Measurements from ENCODE around the gene WDR90. TPM values are rescaled to one million over a fixed set of nuclear protein-coding genes. Genes with fewer than 3 reads are reported as not detected.
A peak's percentile ranks its signal among the peaks of the same experiment; 100 is the strongest.

The WDR90 gene
- total RNA-seq (2014; rRNA removed; shearing (Covaris generic)): 2.5 and 4.8 TPM in 2 replicates

DNA sequence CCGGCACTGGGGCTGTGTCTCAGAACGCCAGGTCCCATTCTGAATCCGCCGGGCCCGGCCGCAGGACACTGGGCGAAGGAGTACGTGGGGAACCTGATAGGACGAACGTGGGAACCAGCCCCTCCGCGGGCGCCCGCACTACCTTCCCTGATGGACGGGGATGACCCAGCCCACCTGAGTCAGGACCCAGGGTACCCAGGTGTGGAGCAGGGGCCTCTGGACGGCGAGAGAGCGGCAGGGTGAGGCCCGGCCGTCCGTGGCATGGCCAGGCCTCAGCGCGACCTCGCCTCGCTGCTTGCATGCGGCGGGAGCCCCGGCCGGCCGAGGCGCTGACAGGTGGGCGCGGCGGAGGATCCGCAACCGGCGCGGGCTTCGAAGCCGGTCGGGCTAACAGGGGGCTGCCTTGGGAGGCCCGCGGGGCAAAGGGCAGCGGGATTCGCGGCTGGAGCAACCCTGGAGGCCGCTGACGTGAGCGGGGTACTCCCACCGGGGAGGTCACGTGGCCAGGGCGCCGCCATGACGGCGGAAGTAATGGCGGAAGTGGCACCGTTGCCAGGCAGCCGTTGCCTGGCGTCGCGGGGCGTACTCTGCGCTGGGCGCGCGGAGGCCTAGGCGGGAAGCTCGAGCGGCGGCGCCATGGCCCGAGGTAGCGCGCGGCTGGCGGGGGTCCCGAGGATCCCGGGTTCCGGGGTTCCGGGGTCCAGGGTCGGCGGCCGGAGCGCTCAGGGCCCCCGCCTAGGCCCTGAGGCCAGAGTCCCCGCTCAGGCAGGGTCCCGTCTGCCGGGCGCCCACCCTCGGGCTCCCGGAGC is at the start of gene WDR90:
Gene WDR90 (plus strand): TSS at position 585 of the 809 bp plus-strand sequence. CDS start 52 bp downstream, at position 637.
- peak; percentile 82 for DNase-seq (ENCODE audit: low spot score)

DNA sequence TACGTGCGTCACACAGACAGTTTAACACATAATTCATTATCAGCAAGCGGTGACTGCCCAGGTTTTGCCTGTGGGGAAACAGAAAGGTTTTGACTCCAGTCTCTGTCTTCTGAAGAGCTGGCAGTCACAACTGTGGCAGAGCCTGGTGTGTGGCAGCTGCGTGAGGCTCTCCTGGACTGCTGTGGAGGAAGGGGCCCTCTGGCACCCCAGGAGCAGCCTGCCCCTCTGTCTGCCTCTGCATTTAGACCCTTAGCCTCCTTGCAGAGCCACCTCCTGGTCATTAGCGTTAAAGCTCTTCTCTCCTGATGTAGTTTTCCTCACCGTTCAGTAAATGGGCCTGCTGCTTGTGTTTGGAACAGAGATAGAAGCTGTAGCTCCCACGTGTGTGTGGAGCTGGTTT is 48.4 kb upstream of the WDR90 start:
- no peak for DNase-seq (ENCODE audit: low spot score)

DNA sequence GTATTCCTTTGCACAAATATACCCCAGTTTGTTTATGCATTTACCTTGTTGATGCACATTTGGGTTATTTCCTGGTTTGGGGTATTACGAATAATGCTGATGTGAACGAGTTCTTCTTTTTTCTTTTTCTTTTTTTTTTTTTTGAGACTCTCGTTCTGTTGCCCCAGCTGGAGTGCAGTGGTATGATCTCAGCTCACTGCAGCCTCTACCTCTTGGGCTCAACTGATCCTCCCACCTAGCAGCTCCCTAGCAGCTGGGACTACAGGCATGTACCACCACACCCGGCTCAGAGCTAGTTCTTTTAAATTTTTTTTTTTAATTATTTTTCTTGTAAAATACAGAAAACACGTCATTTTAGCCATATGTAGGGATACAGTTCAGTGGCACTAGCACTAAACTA is 45.2 kb upstream of the WDR90 start:
- no peak for DNase-seq (ENCODE audit: low spot score)

DNA sequence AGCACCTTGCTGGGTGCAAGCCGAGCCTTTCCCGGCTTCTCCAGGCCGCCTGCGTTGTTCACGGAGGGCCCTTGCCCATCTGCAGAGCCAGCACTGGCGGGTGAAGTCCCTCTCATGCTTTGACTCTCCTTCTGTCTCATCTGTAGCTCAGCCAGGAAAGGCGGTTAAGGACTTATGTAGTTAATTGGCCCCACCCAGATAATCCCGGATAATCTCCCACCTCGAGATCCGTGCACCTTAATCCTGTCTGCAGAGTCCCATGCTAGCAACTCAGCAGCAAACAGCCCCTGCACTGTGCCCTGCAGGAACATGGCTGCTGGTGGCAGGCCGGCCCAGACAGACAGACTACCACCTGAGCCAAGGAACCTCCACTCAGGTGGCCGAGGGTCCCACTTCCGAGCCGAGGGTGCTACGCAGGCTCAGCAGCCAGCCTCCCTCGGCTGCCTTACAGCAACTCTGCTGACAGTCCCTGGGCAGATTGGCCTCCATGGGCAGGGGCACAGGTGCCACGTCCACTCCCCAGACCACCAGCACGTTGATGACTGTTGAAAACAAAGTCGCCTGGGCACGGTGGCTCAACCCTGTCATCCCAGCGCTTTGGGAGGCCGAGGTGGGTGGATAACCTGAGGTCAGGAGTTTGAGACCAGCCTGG is 42.4 kb upstream of the WDR90 start:
- no peak for DNase-seq (ENCODE audit: low spot score)

DNA sequence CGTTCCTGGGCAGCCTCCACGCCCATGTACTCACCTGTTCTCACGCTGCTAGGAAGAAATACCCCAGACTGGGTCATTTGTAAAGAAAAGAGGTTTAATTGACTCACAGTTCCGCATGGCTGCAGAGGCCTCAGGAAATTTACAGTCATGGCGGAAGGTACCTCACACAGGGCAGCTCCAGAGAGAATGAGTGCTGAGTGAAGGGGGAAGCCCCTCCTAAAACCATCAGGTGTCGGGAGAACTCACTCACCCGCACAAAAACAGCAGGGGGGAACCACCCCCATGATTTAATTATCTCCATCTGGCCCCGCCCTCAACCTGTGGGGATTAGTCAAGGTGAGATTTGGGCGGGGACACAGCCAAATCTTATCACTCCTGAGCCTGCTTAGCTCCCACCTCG is 41.1 kb upstream of the WDR90 start:
- no peak for DNase-seq (ENCODE audit: low spot score)

DNA sequence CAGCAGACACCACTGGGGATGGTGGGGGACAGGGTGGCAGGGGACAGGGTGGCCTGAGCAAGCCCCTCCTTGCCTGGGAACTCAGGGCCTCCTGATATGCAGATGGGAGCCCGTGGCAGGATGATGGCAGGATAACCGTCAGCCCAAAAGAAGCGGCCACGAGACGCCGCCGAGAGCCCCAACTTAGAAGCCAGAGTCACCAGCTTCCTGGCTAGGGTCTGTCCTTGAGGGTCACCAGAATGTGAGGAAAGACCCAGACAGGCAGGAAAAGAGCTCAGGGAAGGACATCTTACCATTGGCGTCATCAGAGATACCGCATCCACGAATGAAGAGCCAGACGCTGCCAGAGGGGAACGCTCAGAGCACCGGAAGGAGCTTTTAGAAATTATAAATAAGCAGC is 39.8 kb upstream of the WDR90 start:
- no peak for DNase-seq (ENCODE audit: low spot score)

DNA sequence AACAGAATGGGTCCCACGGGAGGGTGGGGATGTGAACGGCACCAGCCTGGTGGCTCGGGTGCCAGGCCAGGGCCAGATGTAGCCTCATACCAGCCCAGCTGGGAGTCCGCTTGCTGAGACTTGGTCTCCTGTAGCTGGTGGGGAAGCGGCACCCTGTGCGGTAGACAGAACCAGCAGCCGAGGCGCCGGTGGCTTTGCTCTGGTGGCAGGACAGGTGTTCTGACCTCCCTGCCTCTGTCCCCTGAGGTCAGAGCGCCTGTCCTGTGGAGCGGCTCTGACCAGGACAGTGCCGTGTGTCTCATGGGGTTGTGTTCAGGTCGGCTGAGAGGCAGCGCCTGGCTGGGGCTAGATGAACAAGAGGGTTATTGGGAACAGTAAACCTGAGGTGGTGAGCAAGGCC is 39.2 kb upstream of the WDR90 start:
- no peak for DNase-seq (ENCODE audit: low spot score)

DNA sequence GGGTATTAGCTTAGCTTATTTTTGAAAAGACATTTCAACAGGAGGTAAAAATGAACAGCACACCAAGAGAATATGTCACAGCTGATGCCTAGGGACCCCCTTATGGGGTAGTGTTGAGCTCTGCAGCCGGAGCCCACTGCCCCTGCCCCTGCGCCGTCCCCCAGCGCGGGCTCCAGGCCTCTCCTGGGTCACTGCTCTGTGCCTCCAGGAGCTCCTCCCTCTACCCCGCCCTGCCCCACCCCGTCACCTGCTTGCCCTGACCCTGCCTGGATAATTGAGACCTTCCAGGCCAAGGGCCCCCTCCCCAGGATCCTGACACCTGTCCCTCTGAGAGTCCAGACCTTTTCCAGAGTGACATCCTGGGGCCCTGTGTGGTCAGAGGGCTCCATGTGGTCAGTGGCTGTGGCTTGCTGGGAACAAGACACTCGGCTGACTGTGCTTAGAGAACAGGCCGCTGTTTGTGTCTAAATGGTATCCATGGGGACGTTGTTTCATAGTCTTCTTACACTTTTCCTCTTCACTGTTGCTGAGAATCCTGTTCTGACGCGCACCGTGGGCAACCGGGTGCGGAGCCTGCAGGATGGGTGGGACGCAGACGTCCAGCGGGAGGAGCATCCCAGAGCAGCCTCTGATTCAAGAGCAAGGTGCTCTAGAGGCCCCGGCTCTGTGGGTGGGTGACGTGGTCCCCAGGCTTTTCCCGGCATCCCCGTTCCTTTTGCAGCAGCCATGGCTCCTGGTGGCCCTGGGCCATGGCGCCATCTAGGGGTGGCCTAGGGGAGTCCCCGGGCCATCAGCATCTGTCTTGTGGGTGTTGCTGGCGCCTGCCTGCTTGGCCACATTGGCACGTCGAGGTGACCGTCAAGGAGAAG is 38.4 kb upstream of the WDR90 start:
- DNase-seq (ENCODE audit: low spot score): no peak

DNA sequence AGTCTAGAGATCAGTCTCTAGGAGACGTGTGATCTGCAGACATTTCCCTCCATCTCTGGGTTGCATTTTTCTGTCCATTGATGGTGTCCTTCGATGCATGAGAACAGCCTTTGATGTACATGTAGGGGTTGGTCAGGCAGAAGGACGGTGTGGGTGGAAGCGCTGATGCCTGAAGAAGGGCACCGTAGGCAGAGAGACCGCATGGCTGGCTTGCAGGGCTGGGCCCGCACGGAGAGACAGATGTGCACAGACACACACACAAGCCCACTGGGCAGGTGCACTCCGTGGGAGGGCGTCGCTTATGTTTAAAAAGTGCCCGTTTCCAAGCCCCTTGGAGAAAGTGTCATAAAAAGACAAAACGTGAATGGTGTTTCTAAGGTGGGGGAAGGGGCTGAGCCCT is 34.0 kb upstream of the WDR90 start:
- no peak for DNase-seq (ENCODE audit: low spot score)

DNA sequence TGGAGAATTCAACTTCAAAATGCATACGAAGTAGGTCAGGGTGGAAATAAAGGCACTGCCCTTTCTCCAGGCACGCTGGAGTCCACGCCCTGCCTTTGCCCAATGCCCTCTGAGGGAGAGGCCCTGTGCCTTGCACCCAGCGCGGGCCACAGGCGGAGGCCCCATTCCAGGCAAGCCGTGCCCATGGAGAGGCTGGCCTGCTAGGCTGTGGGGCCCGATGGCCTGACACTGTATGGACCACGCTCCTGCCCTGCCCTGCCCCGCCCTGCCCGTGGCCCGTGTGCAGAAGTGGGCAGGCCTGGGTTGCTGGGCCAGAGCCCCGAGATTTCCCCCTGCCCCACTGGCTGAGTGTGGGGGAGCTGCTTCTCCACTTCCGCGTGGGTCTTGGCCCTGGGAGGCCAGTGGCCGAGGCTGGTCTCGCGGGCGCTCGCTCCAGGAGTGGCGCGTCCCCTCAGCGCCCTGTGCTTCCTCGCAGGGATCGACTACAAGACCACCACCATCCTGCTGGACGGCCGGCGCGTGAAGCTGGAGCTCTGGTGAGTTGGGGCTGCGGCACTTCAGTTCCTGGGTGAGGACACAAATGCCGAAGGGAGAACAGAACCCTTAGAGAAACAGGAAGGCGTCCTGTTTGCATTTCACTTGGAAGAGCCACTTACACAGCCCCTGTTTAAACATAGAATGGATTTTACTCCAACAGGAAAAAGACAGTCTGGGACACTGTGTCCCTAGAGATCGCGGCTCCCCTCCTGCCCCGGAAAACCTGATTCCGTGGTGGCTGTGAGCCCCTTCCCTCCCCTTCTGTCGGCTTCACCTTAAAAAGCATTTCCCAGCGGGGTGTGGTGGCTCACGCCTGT is 32.2 kb upstream of the WDR90 start:
- DNase-seq (ENCODE audit: low spot score): no peak

DNA sequence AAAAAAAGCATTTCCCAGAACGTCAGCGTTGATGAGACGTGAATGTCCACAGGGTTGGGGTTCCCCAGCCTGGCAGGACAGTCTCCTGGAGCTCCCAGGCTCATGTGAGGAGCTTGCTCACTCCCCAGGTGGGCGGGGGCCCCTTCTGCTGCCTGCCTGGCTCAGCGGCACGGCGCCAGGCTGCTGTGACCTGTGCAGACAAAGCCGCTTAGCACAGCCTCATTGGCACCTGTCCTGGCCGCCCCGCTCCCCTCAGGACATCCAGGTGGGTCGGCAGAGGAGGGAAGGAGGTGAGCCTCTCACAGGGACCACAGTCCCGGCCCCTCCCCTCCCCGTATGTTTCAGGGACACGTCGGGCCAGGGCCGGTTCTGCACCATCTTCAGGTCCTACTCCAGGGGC is 31.3 kb upstream of the WDR90 start:
- DNase-seq (ENCODE audit: low spot score): no peak

DNA sequence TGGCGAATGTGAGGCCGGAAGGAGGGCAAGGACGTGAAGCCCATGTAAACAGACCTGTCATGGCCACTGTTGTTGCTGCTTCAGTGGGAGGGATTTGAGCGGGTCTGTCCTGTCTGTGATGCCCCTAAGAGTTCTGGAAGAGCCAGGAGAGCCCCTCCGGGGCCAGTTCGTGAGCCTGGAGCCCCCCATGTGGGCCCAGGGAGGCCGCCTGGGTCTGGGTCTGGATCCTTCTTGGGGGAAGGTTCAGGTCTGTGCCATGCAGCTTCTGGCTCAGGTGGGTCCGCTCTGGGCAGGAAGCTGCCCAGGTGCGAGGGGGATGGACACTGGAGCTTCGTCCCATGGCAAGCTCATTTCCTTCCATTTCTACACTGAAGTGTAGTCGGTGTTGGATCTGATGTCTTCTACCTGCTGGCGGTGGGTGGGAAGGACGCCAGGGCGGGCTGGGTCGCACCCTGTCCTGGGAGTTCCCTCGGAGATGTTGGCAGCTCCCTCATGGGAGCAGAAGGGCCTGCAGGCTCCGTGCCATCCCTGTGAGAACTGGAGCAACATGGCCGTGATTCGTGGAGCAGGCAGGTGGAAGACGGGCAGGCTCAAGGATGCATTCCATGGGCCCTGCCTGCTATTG is 29.6 kb upstream of the WDR90 start:
- no peak for DNase-seq (ENCODE audit: low spot score)

DNA sequence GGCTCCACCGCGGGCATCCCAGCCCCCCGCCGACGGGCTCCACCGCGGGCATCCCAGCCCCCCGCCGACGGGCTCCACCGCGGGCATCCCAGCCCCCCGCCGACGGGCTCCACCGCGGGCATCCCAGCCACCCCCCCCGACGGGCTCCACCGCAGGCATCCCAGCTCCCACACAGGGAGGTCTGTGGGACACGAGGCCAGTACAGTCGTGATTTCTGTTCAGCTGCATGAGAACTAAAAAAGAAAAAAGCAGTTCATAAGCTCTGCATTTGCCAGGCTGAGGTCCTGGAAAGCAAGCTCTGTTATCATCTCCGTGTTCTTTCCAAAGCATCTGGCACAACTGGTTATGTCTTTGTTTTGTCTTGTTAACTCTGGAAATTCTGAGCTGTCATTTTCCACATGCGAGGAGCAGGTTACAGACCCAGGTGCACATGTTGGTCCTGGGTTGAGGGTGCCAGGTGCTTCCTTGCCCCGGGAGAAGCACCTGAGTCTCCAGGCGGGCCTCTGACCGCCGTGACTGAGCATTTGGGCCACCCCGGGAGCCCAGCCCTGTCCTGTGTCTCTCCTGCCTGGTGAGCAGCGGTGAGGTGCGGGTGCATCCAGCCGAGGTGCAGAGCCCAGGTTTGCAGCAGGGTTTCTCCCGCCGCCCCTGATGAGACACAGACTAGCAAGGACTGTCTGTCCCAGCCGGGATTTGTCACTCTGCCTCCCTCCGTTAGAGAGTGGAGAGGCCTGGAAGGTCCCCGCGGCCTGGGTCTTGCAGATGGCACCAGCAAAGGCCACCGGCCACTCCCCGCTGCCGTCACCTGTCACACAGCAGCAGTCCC is 28.3 kb upstream of the WDR90 start:
- no peak for DNase-seq (ENCODE audit: low spot score)

DNA sequence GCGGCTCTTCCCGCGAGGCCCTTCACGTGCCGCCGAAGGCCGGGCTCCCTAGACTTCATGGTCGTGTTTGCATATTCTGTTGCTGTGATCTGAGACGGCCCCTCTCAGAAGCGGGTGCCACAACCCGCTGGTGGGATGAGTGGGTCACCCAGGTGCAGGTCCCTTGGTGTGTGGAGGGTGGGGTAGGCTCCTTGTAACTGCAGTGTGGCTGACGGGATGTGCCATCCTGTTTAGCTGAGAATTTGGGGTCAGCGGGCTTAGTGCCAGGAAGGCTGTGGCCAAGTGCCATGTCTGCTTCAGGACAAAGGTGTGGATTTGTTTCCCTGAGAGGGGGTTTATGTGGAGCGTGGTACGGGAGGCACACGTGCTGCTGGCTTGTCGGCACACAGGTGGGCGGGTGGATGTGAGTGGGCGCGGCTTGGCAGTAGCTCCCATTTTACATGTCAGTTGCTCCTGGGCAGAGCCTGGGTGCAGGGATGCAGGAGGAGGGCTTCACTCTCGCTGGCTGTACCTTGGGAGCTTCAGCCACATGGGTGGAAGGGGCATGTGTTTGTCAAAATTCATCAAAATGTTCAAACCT is 27.5 kb upstream of the WDR90 start:
- no peak for DNase-seq (ENCODE audit: low spot score)

DNA sequence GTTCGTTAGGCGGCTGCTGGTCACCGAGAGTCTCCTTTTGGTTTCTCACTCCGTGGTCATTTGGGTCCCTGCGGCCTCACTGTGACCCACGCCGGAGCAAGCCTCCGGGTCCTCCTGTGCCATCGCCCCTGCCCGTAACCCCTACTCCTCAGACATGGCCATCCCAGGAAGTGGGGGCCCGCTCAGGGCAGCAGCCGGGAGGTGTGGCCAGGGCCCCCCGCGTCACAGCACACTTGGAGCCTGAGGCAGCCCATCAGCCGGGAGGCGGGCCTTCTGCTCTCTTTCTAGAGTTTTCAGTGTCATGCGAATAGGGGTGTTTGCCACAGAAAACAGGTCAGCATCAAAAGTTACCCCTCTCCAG is 26.3 kb upstream of the WDR90 start:
- no peak for DNase-seq (ENCODE audit: low spot score)

DNA sequence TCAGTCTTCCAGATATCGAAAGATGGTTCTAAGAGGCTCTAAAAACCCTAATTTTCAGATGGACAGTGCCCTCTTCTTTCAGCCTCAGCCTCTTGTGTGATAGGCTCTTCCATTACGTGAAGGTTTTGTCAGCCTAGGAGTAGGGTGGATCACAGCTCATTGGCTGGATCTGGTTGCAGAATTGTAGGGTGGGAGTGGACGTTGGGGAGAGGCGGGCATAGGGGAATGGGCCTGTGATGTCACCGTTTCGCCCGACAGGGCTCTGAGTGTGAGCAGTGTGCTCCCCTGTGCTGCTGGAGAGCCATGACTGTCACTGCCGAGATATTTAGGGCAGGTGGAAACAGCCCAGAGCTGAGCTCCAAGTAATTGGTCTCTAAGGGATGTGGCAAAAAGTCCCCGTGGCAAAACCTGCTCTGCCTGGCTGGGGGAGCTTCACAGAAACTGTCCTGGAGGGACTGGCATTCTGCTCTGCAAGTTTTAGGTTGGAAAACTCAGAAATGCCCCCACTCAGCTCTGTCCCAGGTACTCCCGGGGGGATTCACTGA is 24.6 kb upstream of the WDR90 start:
- DNase-seq (ENCODE audit: low spot score): no peak

DNA sequence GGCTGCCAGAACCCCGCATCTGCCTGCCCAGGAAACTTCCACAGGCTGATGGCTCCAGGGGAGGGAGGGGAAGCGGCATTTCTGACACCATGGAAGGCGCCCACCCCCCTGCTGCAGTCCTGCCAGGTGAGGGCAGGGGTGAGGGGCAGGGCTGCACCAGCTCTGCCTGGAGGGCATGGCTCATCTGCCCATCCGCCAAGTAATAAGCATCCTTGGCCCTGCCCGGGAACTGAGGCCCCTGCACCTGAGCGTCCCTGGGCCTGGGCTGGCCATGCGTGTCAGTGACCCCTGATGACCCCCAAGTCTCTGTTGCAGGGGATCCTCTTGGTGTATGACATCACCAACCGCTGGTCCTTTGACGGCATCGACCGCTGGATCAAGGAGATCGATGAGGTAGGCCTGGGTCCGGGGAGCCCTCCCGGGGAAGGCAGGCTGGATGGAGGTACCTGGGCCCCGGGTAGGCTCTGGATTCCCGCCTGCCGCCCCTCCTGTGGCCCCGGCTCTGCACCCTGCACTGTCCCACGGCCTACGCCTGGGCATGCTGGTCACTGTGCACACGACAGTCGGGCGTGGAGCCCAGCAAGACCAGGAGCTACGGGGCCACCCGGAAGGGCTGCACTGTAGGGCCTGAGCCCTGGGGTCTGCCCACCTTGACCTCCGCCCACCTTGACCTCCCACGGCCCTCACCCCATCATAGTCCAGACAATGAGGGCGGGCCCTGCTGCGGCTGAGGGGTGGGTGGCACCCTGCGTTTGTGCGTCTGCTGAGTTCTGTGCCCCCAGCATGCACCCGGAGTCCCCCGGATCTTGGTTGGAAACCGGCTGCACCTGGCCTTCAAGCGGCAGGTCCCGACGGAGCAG is 23.8 kb upstream of the WDR90 start:
- no peak for DNase-seq (ENCODE audit: low spot score)

DNA sequence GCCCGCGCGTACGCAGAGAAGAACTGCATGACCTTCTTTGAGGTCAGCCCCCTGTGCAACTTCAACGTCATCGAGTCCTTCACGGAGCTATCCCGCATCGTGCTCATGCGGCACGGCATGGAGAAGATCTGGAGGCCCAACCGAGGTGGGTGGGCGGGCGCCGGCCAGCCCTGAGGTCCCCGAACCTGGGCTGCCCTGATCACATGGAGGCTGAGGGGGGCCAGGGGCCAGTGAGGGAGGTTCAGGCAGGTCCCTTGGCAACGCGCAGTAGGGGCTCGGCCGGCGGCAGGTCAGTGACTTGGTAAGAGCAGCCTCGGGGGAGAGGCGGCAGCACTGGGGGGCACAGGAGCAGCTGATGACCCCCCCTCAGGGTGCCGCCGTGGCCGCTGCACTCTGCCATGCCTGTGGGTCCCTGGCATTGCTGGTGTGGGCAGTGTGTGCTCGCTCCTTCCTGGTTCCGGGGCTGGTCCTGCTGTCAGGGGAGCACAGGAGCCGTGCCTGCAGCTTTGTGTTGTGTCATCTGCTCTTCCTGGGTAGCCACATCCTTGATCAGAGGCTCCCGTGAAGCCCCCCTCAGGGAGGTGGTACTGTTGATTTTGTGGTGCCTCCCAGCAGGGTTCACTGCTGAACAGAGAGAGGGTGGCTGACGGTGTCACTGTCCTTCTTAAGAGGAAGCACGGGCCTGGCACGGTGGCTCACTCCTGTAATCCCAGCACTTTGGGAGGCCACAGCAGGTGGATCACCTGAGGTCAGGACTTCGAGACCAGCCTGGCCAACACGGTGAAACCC is 23.0 kb upstream of the WDR90 start:
- DNase-seq (ENCODE audit: low spot score): no peak

Measured in H4 (cell line).